ENCODE measurements around the gene ZNF385B. TPM values are rescaled to one million over a fixed set of nuclear protein-coding genes. Genes with fewer than 3 reads are reported as not detected.

The ZNF385B gene
- total RNA-seq, 1 experiment from 2014 or later = 9.3 TPM

DNA sequence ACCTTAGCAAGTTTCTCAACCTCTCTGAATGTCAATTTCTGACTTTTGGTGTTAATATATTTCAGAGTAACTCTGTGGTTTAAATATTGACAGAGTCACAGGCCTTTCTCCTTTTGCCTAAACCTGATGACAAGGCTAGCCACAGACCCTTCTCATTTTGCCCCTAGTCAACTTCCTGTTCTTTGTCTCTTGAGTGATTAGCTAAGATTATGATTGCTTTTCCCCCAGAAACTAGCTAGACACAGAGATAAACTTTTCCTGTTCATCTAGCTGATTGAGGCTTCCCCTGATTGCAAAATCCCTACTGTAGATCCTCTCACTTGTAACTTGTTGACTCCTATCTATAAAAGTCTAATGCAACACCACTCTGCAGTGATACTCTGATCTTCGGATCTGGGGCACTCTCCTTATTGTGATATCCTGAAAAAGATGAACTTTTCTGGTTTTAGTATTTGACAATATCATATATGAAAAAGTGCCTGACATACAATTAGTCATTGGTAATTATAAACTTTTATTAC lies 241.4 kb downstream of the ZNF385B start:
- H3K4me2 ChIP-seq (ENCODE audit: low read length) = no peak overlapping the region
- intact Hi-C loops (cut with micrococcal nuclease) = no loop called here
- H3K4me1 ChIP-seq (ENCODE audit: control insufficient read depth in 1 of 2, insufficient read depth in 2 of 2, low read length in 2 of 2) = no peaks in the 10 kb centered on the region
- no peaks in the 10 kb centered on the region for H3K79me2 ChIP-seq (ENCODE audit: insufficient read depth, low read length)
- DNase-seq (ENCODE audit: low read depth, low spot score) (no peak), ATAC-seq (no peak)
- ChIA-PET RAD21 (ENCODE audit: low non-redundant PET in 1 of 2, low total read pairs in 2 of 2, uncharacterized antibody in 2 of 2, unreplicated experiment in 2 of 2) (no interaction called here), CTCF (no interaction called here), POLR2A (no interaction called here)
- no peaks in the 10 kb centered on the region for H4K20me1 ChIP-seq (ENCODE audit: insufficient read depth)
- no peaks in the 10 kb centered on the region for H3K9me3 ChIP-seq (ENCODE audit: control insufficient read depth in 1 of 2, insufficient read depth in 1 of 2, low read depth in 1 of 2, low read length in 2 of 2)
- H3K27ac ChIP-seq (ENCODE audit: low read depth, low read length) = no peak overlapping the region
- no peak overlapping the region for H3K9ac ChIP-seq (ENCODE audit: low read length)
- no peaks in the 10 kb centered on the region for H3K9me2 ChIP-seq (ENCODE audit: insufficient read depth)
- H3K4me3 ChIP-seq (replicated peaks in 1 of 2; ENCODE audit: low read depth in 1 of 2, low read length in 2 of 2) = no peak overlapping the region
- no TSS peak for BruUV-seq (replicated peaks)
- no peak overlapping the region for H2AFZ ChIP-seq (ENCODE audit: low read depth, low read length, poor library complexity, severe bottlenecking)
- H3K27me3 ChIP-seq (ENCODE audit: insufficient read depth, low read length) = no peaks in the 10 kb centered on the region
- H3K36me3 ChIP-seq (ENCODE audit: control insufficient read depth in 1 of 2, insufficient read depth in 2 of 2, low read length in 2 of 2) = no peaks in the 10 kb centered on the region
- TF ChIP-seq CTCF (IDR thresholded peaks at IDR 0.05 in 2 of 3, conservative IDR thresholded peaks at IDR 0.05 in 1 of 3; ENCODE audit: borderline replicate concordance in 1 of 3, insufficient read depth in 1 of 3, low read depth in 2 of 3, low read length in 2 of 3) = no peak
- TF ChIP-seq SRF (IDR thresholded peaks at IDR 0.05; ENCODE audit: low read depth) = no peak
- no peak for TF ChIP-seq TCF7L2 (IDR thresholded peaks at IDR 0.05; ENCODE audit: borderline replicate concordance, extremely low read depth, insufficient read depth, insufficient read length)

DNA sequence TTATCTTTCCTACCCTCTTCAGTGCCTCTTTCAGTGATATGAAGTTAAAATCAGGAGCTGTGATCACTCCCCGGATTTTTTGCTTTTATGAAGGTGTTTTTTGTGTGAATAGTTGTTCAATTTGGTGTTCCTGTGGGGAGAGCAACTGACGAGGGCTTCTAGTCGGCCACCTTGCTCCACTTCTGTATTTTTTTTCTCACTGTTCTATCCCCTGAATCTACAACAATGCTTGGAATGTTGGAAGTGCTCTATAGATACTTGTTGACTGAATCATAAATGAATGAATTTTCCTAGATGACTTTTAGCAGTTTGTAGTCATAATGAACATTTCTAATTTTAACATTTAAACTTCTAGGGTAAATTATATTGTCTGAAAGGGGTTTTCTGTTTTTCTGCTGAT lies 247.3 kb downstream of the ZNF385B start:
- intact Hi-C loops (cut with micrococcal nuclease) = no loop called here
- Histone ChIP-seq H3K27ac (ENCODE audit: low read depth, low read length) (no peak overlapping the region), H3K27me3 (ENCODE audit: insufficient read depth, low read length) (no peaks in the 10 kb centered on the region), H3K9me2 (ENCODE audit: insufficient read depth) (no peaks in the 10 kb centered on the region), H3K9ac (ENCODE audit: low read length) (no peak overlapping the region), H2AFZ (ENCODE audit: low read depth, low read length, poor library complexity, severe bottlenecking) (no peak overlapping the region), H3K36me3 (ENCODE audit: control insufficient read depth in 1 of 2, insufficient read depth in 2 of 2, low read length in 2 of 2) (no peaks in the 10 kb centered on the region), H3K4me3 (replicated peaks in 1 of 2; ENCODE audit: low read depth in 1 of 2, low read length in 2 of 2) (no peak overlapping the region), H3K9me3 (ENCODE audit: control insufficient read depth in 1 of 2, insufficient read depth in 1 of 2, low read depth in 1 of 2, low read length in 2 of 2) (no peaks in the 10 kb centered on the region), H3K4me2 (ENCODE audit: low read length) (no peak overlapping the region), H3K4me1 (ENCODE audit: control insufficient read depth in 1 of 2, insufficient read depth in 2 of 2, low read length in 2 of 2) (no peaks in the 10 kb centered on the region), H3K79me2 (ENCODE audit: insufficient read depth, low read length) (no peaks in the 10 kb centered on the region), H4K20me1 (ENCODE audit: insufficient read depth) (no peaks in the 10 kb centered on the region)
- no TSS peak for BruUV-seq (replicated peaks)
- ChIA-PET CTCF (no interaction called here), POLR2A (no interaction called here), RAD21 (ENCODE audit: low non-redundant PET in 1 of 2, low total read pairs in 2 of 2, uncharacterized antibody in 2 of 2, unreplicated experiment in 2 of 2) (no interaction called here)
- TF ChIP-seq YY1 (IDR thresholded peaks at IDR 0.05; ENCODE audit: extremely low read depth, insufficient replicate concordance, low read depth, low read length) (no peak), SIN3A (IDR thresholded peaks at IDR 0.05; ENCODE audit: low read depth) (no peak), CEBPB (IDR thresholded peaks at IDR 0.05; ENCODE audit: low read depth) (no peak), CTCF (IDR thresholded peaks at IDR 0.05 in 2 of 3, conservative IDR thresholded peaks at IDR 0.05 in 1 of 3; ENCODE audit: borderline replicate concordance in 1 of 3, insufficient read depth in 1 of 3, low read depth in 2 of 3, low read length in 2 of 3) (no peak), JUND (IDR thresholded peaks at IDR 0.05) (no peak), POLR2A (IDR thresholded peaks at IDR 0.05; ENCODE audit: borderline replicate concordance, extremely low read depth, insufficient read depth, insufficient read length) (no peak), ZNF274 (IDR thresholded peaks at IDR 0.05; ENCODE audit: low read depth, low read length) (no peak), SP1 (IDR thresholded peaks at IDR 0.05; ENCODE audit: low read depth) (no peak), ZFX (IDR thresholded peaks at IDR 0.05) (no peak), ATF3 (IDR thresholded peaks at IDR 0.05) (no peak), MAX (IDR thresholded peaks at IDR 0.05) (no peak), CBX3 (IDR thresholded peaks at IDR 0.05; ENCODE audit: low read depth) (no peak)
- DNase-seq (ENCODE audit: low read depth, low spot score) (no peak), ATAC-seq (no peak)

Measured in HCT116 (cell line).